WTC11 (cell line): ENCODE data around the gene PPAT.

Experiments used
- CREM ChIP-seq: sonication (generic); formaldehyde crosslinking; IDR thresholded peaks from 2 replicates; pipeline ENCODE4 v1.8.1; 2022; ENCODE audit warnings: mild to moderate bottlenecking, missing genetic modification reagents, moderate library complexity
- ELF4 ChIP-seq: sonication (generic); formaldehyde crosslinking; IDR thresholded peaks from 2 replicates; pipeline ENCODE4 v1.8.1; 2022; ENCODE audit warnings: low read depth, mild to moderate bottlenecking, moderate library complexity, missing genetic modification reagents
- ETV6 ChIP-seq: sonication (generic); formaldehyde crosslinking; IDR thresholded peaks from 2 replicates; pipeline ENCODE4 v1.8.1; 2022; ENCODE audit warnings: mild to moderate bottlenecking, missing genetic modification reagents
- NFATC4 ChIP-seq: fragments of 250-450 bp; sonication (Bioruptor Pico); IDR thresholded peaks from 2 replicates; pipeline ENCODE4 v1.9.0; 2021; ENCODE audit warnings: mild to moderate bottlenecking
- TEAD4 ChIP-seq: sonication (generic); formaldehyde crosslinking; IDR thresholded peaks from 2 replicates; pipeline ENCODE4 v1.8.0; 2022; ENCODE audit warnings: mild to moderate bottlenecking, missing genetic modification reagents
- ZNF416 ChIP-seq: fragments of 250-450 bp; sonication (Bioruptor Pico); IDR thresholded peaks from 2 replicates; pipeline ENCODE4 v1.9.0; 2021; ENCODE audit warnings: mild to moderate bottlenecking, inconsistent platforms
- TF ChIP-seq, protein P1 (sequence below): fragments of 200-600 bp; IDR thresholded peaks from 2 replicates; pipeline ENCODE4 v1.8.0; 2022; ENCODE audit warnings: antibody characterized with exemption
- TF ChIP-seq, protein P2 (sequence below): sonication (generic); formaldehyde crosslinking; IDR thresholded peaks from 2 replicates; pipeline ENCODE4 v1.8.1; 2023; ENCODE audit warnings: mild to moderate bottlenecking, moderate library complexity, missing genetic modification reagents
- TF ChIP-seq, protein P3 (sequence below): sonication (generic); formaldehyde crosslinking; IDR thresholded peaks from 2 replicates; pipeline ENCODE4 v1.8.1; 2023; ENCODE audit warnings: mild to moderate bottlenecking, missing genetic modification reagents, moderate library complexity
- TF ChIP-seq, protein P4 (sequence below): sonication (generic); formaldehyde crosslinking; IDR thresholded peaks from 2 replicates; pipeline ENCODE4 v1.8.1; 2022; ENCODE audit warnings: mild to moderate bottlenecking, missing genetic modification reagents, moderate library complexity, borderline replicate concordance
- TF ChIP-seq, protein P5 (sequence below): sonication (generic); formaldehyde crosslinking; IDR thresholded peaks from 2 replicates; pipeline ENCODE4 v1.8.0; 2022; ENCODE audit warnings: mild to moderate bottlenecking, missing genetic modification reagents
- TF ChIP-seq, protein P6 (sequence below): sonication (generic); formaldehyde crosslinking; IDR thresholded peaks from 2 replicates; pipeline ENCODE4 v1.8.0; 2022; ENCODE audit warnings: missing genetic modification reagents

DNA sequence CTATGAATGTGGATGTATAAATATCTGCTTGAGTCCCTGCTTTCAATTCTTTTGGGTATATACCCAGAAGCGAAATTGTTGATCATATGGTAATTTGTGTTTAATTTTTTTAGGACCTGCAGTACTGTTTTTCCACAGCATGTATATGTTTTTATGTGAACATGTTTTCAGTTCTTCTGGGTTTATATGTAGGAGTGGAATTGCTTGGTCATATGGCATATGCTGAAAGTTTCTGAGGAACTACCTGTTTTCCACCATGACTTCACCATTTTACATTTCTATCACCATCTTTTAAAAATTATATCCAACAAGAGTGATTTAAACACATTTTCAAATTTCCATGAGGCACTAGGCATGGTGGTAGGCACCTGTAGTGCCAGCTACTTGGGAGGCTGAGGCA is 8.2 kb downstream of the PPAT start:
- TF ChIP-seq, protein P1, sequence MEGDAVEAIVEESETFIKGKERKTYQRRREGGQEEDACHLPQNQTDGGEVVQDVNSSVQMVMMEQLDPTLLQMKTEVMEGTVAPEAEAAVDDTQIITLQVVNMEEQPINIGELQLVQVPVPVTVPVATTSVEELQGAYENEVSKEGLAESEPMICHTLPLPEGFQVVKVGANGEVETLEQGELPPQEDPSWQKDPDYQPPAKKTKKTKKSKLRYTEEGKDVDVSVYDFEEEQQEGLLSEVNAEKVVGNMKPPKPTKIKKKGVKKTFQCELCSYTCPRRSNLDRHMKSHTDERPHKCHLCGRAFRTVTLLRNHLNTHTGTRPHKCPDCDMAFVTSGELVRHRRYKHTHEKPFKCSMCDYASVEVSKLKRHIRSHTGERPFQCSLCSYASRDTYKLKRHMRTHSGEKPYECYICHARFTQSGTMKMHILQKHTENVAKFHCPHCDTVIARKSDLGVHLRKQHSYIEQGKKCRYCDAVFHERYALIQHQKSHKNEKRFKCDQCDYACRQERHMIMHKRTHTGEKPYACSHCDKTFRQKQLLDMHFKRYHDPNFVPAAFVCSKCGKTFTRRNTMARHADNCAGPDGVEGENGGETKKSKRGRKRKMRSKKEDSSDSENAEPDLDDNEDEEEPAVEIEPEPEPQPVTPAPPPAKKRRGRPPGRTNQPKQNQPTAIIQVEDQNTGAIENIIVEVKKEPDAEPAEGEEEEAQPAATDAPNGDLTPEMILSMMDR = no peak
- TF ChIP-seq, protein P2, sequence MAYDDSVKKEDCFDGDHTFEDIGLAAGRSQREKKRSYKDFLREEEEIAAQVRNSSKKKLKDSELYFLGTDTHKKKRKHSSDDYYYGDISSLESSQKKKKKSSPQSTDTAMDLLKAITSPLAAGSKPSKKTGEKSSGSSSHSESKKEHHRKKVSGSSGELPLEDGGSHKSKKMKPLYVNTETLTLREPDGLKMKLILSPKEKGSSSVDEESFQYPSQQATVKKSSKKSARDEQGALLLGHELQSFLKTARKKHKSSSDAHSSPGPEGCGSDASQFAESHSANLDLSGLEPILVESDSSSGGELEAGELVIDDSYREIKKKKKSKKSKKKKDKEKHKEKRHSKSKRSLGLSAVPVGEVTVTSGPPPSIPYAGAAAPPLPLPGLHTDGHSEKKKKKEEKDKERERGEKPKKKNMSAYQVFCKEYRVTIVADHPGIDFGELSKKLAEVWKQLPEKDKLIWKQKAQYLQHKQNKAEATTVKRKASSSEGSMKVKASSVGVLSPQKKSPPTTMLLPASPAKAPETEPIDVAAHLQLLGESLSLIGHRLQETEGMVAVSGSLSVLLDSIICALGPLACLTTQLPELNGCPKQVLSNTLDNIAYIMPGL (CRISPR knock-in tag) = no peak
- TF ChIP-seq ELF4 (CRISPR knock-in tag) (no peak), NFATC4 (CRISPR knock-in tag) (no peak), CREM (no peak), ZNF416 (CRISPR knock-in tag) (no peak), TEAD4 (CRISPR knock-in tag) (no peak), ETV6 (CRISPR knock-in tag) (no peak)
- TF ChIP-seq, protein P3, sequence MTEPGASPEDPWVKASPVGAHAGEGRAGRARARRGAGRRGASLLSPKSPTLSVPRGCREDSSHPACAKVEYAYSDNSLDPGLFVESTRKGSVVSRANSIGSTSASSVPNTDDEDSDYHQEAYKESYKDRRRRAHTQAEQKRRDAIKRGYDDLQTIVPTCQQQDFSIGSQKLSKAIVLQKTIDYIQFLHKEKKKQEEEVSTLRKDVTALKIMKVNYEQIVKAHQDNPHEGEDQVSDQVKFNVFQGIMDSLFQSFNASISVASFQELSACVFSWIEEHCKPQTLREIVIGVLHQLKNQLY (CRISPR knock-in tag) = no peak
- TF ChIP-seq, protein P4, sequence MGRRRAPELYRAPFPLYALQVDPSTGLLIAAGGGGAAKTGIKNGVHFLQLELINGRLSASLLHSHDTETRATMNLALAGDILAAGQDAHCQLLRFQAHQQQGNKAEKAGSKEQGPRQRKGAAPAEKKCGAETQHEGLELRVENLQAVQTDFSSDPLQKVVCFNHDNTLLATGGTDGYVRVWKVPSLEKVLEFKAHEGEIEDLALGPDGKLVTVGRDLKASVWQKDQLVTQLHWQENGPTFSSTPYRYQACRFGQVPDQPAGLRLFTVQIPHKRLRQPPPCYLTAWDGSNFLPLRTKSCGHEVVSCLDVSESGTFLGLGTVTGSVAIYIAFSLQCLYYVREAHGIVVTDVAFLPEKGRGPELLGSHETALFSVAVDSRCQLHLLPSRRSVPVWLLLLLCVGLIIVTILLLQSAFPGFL = no peak
- TF ChIP-seq, protein P5, sequence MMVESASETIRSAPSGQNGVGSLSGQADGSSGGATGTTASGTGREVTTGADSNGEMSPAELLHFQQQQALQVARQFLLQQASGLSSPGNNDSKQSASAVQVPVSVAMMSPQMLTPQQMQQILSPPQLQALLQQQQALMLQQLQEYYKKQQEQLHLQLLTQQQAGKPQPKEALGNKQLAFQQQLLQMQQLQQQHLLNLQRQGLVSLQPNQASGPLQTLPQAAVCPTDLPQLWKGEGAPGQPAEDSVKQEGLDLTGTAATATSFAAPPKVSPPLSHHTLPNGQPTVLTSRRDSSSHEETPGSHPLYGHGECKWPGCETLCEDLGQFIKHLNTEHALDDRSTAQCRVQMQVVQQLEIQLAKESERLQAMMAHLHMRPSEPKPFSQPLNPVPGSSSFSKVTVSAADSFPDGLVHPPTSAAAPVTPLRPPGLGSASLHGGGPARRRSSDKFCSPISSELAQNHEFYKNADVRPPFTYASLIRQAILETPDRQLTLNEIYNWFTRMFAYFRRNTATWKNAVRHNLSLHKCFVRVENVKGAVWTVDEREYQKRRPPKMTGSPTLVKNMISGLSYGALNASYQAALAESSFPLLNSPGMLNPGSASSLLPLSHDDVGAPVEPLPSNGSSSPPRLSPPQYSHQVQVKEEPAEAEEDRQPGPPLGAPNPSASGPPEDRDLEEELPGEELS (CRISPR knock-in tag) = no peak
- TF ChIP-seq, protein P6, sequence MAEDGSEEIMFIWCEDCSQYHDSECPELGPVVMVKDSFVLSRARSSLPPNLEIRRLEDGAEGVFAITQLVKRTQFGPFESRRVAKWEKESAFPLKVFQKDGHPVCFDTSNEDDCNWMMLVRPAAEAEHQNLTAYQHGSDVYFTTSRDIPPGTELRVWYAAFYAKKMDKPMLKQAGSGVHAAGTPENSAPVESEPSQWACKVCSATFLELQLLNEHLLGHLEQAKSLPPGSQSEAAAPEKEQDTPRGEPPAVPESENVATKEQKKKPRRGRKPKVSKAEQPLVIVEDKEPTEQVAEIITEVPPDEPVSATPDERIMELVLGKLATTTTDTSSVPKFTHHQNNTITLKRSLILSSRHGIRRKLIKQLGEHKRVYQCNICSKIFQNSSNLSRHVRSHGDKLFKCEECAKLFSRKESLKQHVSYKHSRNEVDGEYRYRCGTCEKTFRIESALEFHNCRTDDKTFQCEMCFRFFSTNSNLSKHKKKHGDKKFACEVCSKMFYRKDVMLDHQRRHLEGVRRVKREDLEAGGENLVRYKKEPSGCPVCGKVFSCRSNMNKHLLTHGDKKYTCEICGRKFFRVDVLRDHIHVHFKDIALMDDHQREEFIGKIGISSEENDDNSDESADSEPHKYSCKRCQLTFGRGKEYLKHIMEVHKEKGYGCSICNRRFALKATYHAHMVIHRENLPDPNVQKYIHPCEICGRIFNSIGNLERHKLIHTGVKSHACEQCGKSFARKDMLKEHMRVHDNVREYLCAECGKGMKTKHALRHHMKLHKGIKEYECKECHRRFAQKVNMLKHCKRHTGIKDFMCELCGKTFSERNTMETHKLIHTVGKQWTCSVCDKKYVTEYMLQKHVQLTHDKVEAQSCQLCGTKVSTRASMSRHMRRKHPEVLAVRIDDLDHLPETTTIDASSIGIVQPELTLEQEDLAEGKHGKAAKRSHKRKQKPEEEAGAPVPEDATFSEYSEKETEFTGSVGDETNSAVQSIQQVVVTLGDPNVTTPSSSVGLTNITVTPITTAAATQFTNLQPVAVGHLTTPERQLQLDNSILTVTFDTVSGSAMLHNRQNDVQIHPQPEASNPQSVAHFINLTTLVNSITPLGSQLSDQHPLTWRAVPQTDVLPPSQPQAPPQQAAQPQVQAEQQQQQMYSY = no peak
